Omental fat pad (tissue), 4 donors: ENCODE measurements around the gene MACROD2. TPM values are rescaled to one million over a fixed set of nuclear protein-coding genes. Genes with fewer than 3 reads are reported as not detected.
A peak's percentile ranks its signal among the peaks of the same experiment; 100 is the strongest.
"Not testable (repeated sequence)": the region's sequence is repeated elsewhere in the genome, so short reads cannot be mapped to it uniquely, and the experiment has no call there.

Experiments used
- ATAC-seq: fragments of 150-250 bp; one replicate; pipeline ENCODE4 v1.9.1; 2016; ENCODE audit warnings: mild to moderate bottlenecking, moderate library complexity; ENCODE audit not compliant: low FRiP score
- DNase-seq: peaks from one replicate; pipeline ENCODE4 v3.0.0-alpha.2; 2019; ENCODE audit warnings: low spot score
- CTCF ChIP-seq, 3 donors: fragments of 450-650 bp; IDR thresholded peaks; one replicate each; pipeline ENCODE4 v1.5.1; 2016 to 2017; ENCODE audit warnings: antibody characterized with exemption in 3 of 3, mild to moderate bottlenecking in 3 of 3, moderate library complexity in 2 of 3
- total RNA-seq, 4 donors: library from RNA; depleted of rRNA; stranded (reverse); fragments of >200 nt; gene quantifications; one replicate each; pipeline ENCODE4 v1.1.0, GENCODE V29; 2016

Gene MACROD2
- total RNA-seq, 4 donors from 2014 or later = 6.8 to 54.1 (median 7.4) TPM

- ATAC-seq = no peak
- TF ChIP-seq CTCF (IDR thresholded peaks at IDR 0.05) = no peak
- DNase-seq = no peak
Observed at GRCh38 chr20:14919501-14920081, 924.3 kb downstream of the MACROD2 start.

- no peak for TF ChIP-seq CTCF (IDR thresholded peaks at IDR 0.05)
- ATAC-seq (no peak), DNase-seq (no peak)
Observed at GRCh38 chr20:14921513-14921912, 926.2 kb downstream of the MACROD2 start.

- ATAC-seq = no peak
- DNase-seq = no peak
- TF ChIP-seq CTCF (IDR thresholded peaks at IDR 0.05) = no peak
Observed at GRCh38 chr20:14922503-14923267, 927.4 kb downstream of the MACROD2 start.

GRCh38 chr20:14924433-14924832, 929.1 kb downstream of the MACROD2 start:
- DNase-seq = no peak
- no peak for ATAC-seq
- TF ChIP-seq CTCF (IDR thresholded peaks at IDR 0.05) = no peak

- TF ChIP-seq CTCF (IDR thresholded peaks at IDR 0.05) = no peak
- DNase-seq (no peak), ATAC-seq (peak; percentile 32)
Observed at GRCh38 chr20:14925300-14925699, 930.0 kb downstream of the MACROD2 start.

DNA sequence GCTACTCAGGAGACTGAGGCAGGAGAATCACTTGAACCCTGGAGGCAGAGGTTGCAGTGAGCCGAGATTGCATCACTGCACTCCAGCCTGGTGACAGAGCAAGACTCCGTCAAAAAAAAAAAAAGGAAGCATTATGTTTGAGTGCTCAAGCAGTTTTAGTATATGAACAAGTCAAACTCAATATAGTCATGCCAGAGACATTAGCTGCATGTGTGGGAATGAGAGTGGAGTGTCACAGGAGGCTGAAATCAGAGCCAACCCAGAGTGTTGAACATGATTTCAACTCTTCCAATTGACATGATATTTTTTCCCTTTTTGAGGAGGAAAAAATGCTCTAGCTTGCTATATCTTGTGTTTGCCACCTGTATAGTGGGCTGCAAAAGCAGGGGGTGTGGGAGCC, 931.1 kb downstream of the MACROD2 start:
- DNase-seq, ATAC-seq: not testable (repeated sequence)

DNA sequence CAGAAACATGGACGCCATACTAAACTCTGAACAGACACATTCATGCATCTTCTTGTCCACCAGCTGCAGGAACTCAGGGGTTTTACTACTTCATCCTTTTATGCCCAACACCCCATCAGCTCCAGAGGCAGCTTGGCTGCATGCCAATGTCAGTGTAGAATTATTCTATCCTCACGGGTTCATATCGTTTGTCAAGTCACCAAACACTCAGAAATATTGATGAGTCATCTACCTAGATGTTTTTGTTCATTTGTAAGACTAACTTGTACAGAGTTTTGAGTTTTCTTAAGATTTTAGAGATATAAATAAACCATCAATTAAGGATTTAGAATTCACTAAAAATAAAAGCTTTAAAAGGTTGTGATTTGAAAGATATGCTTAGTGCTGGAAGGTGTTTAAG, 932.8 kb downstream of the MACROD2 start:
- no peak for TF ChIP-seq CTCF (IDR thresholded peaks at IDR 0.05)
- no peak for ATAC-seq
- no peak for DNase-seq
